Body of pancreas (tissue), 4 donors: ENCODE data around the gene PTBP3.

ENCODE experiments used
- POLR2A ChIP-seq, 3 donors: fragments of 450-650 bp; IDR thresholded peaks; one replicate each; pipeline ENCODE4 v1.6.1; 2016; ENCODE audit warnings: antibody characterized with exemption in 3 of 3, mild to moderate bottlenecking in 2 of 3
- TF ChIP-seq, protein P1 (sequence below), 7 experiments: fragments of 450-650 bp in 4 of 7; fragments of 200-600 bp in 3 of 7; sonication (generic) in 3 of 7; IDR thresholded peaks; one replicate each; pipeline ENCODE4 v1.5.1; 2016 to 2019; ENCODE audit warnings: antibody characterized with exemption in 7 of 7

- TF ChIP-seq POLR2A (IDR thresholded peaks at IDR 0.05): no peak
- TF ChIP-seq, protein P1, sequence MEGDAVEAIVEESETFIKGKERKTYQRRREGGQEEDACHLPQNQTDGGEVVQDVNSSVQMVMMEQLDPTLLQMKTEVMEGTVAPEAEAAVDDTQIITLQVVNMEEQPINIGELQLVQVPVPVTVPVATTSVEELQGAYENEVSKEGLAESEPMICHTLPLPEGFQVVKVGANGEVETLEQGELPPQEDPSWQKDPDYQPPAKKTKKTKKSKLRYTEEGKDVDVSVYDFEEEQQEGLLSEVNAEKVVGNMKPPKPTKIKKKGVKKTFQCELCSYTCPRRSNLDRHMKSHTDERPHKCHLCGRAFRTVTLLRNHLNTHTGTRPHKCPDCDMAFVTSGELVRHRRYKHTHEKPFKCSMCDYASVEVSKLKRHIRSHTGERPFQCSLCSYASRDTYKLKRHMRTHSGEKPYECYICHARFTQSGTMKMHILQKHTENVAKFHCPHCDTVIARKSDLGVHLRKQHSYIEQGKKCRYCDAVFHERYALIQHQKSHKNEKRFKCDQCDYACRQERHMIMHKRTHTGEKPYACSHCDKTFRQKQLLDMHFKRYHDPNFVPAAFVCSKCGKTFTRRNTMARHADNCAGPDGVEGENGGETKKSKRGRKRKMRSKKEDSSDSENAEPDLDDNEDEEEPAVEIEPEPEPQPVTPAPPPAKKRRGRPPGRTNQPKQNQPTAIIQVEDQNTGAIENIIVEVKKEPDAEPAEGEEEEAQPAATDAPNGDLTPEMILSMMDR (IDR thresholded peaks at IDR 0.05): no peak
These were observed 153.0 kb downstream of the PTBP3 start for GRCh38 chr9:112180387-112180881.
